OCI-LY7 (cell line): Measurements from ENCODE around the gene OSM. TPM values are rescaled to one million over a fixed set of nuclear protein-coding genes. Genes with fewer than 3 reads are reported as not detected.

Source experiments
- BruUV-seq: library from RNA; stranded (reverse); fragments of 400-500 nt; replicated peaks from 2 replicates; lab custom pipeline; 2021; lab: Mats Ljungman, UMichigan
- CTCF ChIA-PET: fragments of 300-600 bp; sonication (Branson Sonifier 250); formaldehyde crosslinking; loops from one replicate; lab custom pipeline; 2022; ENCODE audit warnings: antibody characterized with exemption; ENCODE audit not compliant: unreplicated experiment; lab: Charles Lee
- POLR2A ChIA-PET: fragments of 300-600 bp; sonication (Branson Sonifier 250); formaldehyde crosslinking; loops from one replicate; lab custom pipeline; 2022; ENCODE audit warnings: antibody characterized with exemption; lab: Charles Lee
- DNase-seq: peaks from one replicate; pipeline ENCODE4 v3.0.0-alpha.2; 2015; ENCODE audit warnings: low spot score
- H2AFZ ChIP-seq: fragments of 200-600 bp; sonication (generic), shearing (Covaris generic); 2 replicates; pipeline ENCODE4 v1.6.1; 2014; ENCODE audit warnings: mild to moderate bottlenecking, antibody characterized with exemption, low read length, moderate library complexity
- H3K27ac ChIP-seq: fragments of 200-600 bp; sonication (generic); 2 replicates; pipeline ENCODE4 v1.5.1; 2014; ENCODE audit warnings: mixed run types, low read depth, mild to moderate bottlenecking, moderate library complexity, low read length, inconsistent platforms; ENCODE audit not compliant: poor library complexity, severe bottlenecking
- H3K36me3 ChIP-seq: fragments of 200-600 bp; sonication (generic); 2 replicates; pipeline ENCODE4 v1.6.1; 2014; ENCODE audit warnings: mild to moderate bottlenecking, antibody characterized with exemption, low read length, moderate library complexity, mixed read lengths; ENCODE audit not compliant: insufficient read depth
- H3K4me1 ChIP-seq: fragments of 200-600 bp; sonication (generic); 2 replicates; pipeline ENCODE4 v1.5.1; 2014; ENCODE audit warnings: mild to moderate bottlenecking, low read length; ENCODE audit not compliant: insufficient read depth, poor library complexity, severe bottlenecking
- H3K4me2 ChIP-seq: fragments of 200-600 bp; sonication (generic); 2 replicates; pipeline ENCODE4 v1.6.1; 2014; ENCODE audit warnings: mild to moderate bottlenecking, low read length
- H3K4me3 ChIP-seq: fragments of 200-600 bp; sonication (generic); 2 replicates; pipeline ENCODE4 v1.5.1; 2014; ENCODE audit warnings: mild to moderate bottlenecking, low read depth, low read length; ENCODE audit not compliant: poor library complexity, severe bottlenecking
- H3K79me2 ChIP-seq: fragments of 200-600 bp; sonication (generic); 2 replicates; pipeline ENCODE4 v1.6.1; 2016; ENCODE audit warnings: low read depth, mild to moderate bottlenecking, low read length, moderate library complexity, mixed read lengths; ENCODE audit not compliant: insufficient read depth
- H3K9me2 ChIP-seq: fragments of 200-600 bp; sonication (generic); 2 replicates; pipeline ENCODE4 v1.6.1; 2016; ENCODE audit warnings: mild to moderate bottlenecking, low read length, mixed read lengths; ENCODE audit not compliant: insufficient read depth
- H3K9me3 ChIP-seq: fragments of 200-600 bp; sonication (generic); 2 replicates; pipeline ENCODE4 v1.6.1; 2014; ENCODE audit warnings: mild to moderate bottlenecking, mixed run types, low read length, mixed read lengths
- H4K20me1 ChIP-seq: fragments of 200-600 bp; sonication (generic); 2 replicates; pipeline ENCODE4 v1.6.1; 2014; ENCODE audit warnings: mild to moderate bottlenecking, antibody characterized with exemption, low read length, moderate library complexity, mixed read lengths; ENCODE audit not compliant: insufficient read depth
- CTCF ChIP-seq: fragments of 200-600 bp; sonication (generic); conservative IDR thresholded peaks from 2 replicates; pipeline ENCODE4 v1.5.1; 2014; ENCODE audit warnings: mild to moderate bottlenecking, antibody characterized with exemption, low read length, moderate library complexity, mixed read lengths
- EZH2phosphoT487 ChIP-seq: fragments of 200-600 bp; sonication (generic); IDR thresholded peaks from 2 replicates; pipeline ENCODE4 v1.6.1; 2018; ENCODE audit warnings: low read depth, borderline replicate concordance, mild to moderate bottlenecking, mixed run types, antibody characterized with exemption, low read length, moderate library complexity, mixed read lengths
- intact Hi-C: fragments of 100-400 bp; cut with micrococcal nuclease; formaldehyde crosslinking; loops from one replicate; pipeline ENCODE4 v1.10.0; 2022; ENCODE audit not compliant: unreplicated experiment
- total RNA-seq, 2 experiments: library from RNA; depleted of rRNA in 1 of 2; stranded (reverse); fragments of >200 nt in 1 of 2; shearing (Covaris generic) in 1 of 2; gene quantifications; 2 replicates each; pipeline ENCODE4 v1.2.3, GENCODE V29; 2014 to 2022

The OSM gene
- total RNA-seq, 2 experiments from 2014 or later = 0.91 TPM; not detected in 1

GRCh38 chr22:30275625-30276024, 9.0 kb upstream of the OSM start:
- no peak overlapping the region for H3K27ac ChIP-seq
- H3K4me3 ChIP-seq = no peak overlapping the region
- peak overlapping the region; percentile 30 for H3K4me2 ChIP-seq
- CTCF ChIA-PET = no interaction called here
- intact Hi-C loops = no loop called here
- peaks cover 11% of the 10 kb centered on the region for H3K4me1 ChIP-seq
- TF ChIP-seq CTCF (no peak), EZH2phosphoT487 (no peak)
- BruUV-seq = no TSS peak
- POLR2A ChIA-PET = no interaction called here
- peak; percentile 37 for DNase-seq
- H2AFZ ChIP-seq = peak overlapping the region; percentile 65
- no peaks in the 10 kb centered on the region for H3K79me2 ChIP-seq
- no peaks in the 10 kb centered on the region for H3K9me2 ChIP-seq
- no peaks in the 10 kb centered on the region for H3K36me3 ChIP-seq
- no peaks in the 10 kb centered on the region for H4K20me1 ChIP-seq
- no peaks in the 10 kb centered on the region for H3K9me3 ChIP-seq

- ChIA-PET POLR2A (no interaction called here), CTCF (no interaction called here)
- Histone ChIP-seq H3K79me2 (no peaks in the 10 kb centered on the region), H4K20me1 (no peaks in the 10 kb centered on the region), H3K9me2 (no peaks in the 10 kb centered on the region), H3K4me2 (no peak overlapping the region), H2AFZ (no peak overlapping the region), H3K4me3 (no peak overlapping the region), H3K4me1 (peaks cover 11% of the 10 kb centered on the region), H3K36me3 (no peaks in the 10 kb centered on the region), H3K9me3 (no peaks in the 10 kb centered on the region), H3K27ac (no peak overlapping the region)
- intact Hi-C loops = no loop called here
- BruUV-seq = no TSS peak
- TF ChIP-seq EZH2phosphoT487 = no peak
- no peak for TF ChIP-seq CTCF
- no peak for DNase-seq
Measured at GRCh38 chr22:30274437-30274812, 7.8 kb upstream of the OSM start.

DNA sequence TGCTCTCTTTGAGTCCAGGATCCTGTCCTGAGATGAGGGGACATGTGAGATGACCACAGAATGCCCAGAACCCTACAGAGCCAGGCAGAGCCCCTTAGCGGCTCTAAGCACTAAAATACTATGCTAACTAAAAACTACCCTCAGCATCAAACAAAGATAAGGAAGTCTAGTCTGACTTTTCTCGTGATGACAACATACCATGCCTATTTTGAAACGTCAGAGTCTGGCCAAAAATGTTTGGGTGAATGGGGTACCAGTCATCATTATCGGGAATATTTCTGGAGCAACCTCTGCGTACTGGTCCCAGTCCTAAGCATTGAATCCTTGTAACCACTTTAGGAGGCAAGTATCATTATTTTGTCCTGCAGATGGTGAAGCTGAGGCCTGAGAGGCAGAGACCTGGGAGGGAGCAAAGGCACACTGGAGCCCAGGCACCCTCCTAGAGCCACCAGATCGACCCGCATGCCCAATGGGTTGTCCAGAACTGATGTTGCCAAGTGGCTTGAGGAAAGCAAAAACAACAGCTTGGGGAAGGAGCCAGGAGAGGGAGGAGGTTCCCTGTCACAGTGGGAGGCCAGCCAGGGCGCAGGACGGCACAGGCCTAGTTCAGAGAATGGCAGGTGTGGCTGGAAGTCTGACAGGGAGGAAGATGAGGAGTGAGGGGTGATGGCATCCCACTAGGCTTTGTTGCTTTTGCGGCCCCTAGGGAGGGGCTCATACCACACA, 7.2 kb upstream of the OSM start:
- intact Hi-C loops = no loop called here
- H3K4me1 ChIP-seq = peaks cover 11% of the 10 kb centered on the region
- no peak for DNase-seq
- no peaks in the 10 kb centered on the region for H3K9me3 ChIP-seq
- H2AFZ ChIP-seq = no peak overlapping the region
- H4K20me1 ChIP-seq = no peaks in the 10 kb centered on the region
- H3K4me3 ChIP-seq = no peak overlapping the region
- CTCF ChIA-PET = no interaction called here
- BruUV-seq = no TSS peak
- no peak overlapping the region for H3K4me2 ChIP-seq
- H3K36me3 ChIP-seq = no peaks in the 10 kb centered on the region; the same call in 1 of the 2 replicates
- TF ChIP-seq CTCF (no peak), EZH2phosphoT487 (no peak)
- H3K9me2 ChIP-seq = no peaks in the 10 kb centered on the region
- POLR2A ChIA-PET = interaction anchor here (0.6 kb wide), 1 partner anchor 183 kb away, joined by 4 read pairs; no protein-coding TSS in a partner anchor
- H3K79me2 ChIP-seq = no peaks in the 10 kb centered on the region
- no peak overlapping the region for H3K27ac ChIP-seq
